RPMI8226 (cell line): ENCODE results near the gene ABITRAM.
"Not testable (repeated sequence)": the region's sequence is repeated elsewhere in the genome, so short reads cannot be mapped to it uniquely, and the experiment has no call there.

Experiments
- DNase-seq: peaks from one replicate; pipeline ENCODE4 v3.0.0-alpha.2; 2015

Gene ABITRAM

DNA sequence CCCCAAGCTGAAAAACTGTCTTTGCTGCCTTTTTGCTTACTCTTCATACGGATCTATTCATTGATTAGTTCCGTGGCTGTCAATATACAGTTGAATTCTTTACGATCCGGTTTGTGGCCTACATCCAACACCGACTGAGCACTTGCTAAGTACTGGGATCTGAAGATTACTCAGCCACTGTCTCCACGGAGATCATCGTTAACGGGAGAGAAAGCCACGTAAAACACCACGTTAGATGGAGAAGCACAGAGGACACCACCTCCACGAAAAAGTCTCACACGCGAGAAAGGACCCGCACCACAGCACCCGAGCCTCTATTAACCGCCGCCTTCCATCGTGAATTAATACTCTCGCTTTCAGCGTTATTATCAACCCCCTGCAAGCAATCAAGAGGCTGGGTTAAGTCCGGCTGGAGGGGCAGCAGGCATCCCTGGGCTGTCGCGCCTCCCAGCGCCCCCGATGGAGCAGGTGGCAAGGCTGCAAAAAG lies 926 bp upstream of the ABITRAM start:
- peak; percentile 4 for DNase-seq

GRCh38 chr9:108933718-108934322 lies 380 bp upstream of the ABITRAM start, which contains the start of gene ELP1:
ELP1 (minus strand) TSS chr9:108934124; CDS start chr9:108931146, 2,978 bp downstream.
- DNase-seq, result peak; percentile 92

DNA sequence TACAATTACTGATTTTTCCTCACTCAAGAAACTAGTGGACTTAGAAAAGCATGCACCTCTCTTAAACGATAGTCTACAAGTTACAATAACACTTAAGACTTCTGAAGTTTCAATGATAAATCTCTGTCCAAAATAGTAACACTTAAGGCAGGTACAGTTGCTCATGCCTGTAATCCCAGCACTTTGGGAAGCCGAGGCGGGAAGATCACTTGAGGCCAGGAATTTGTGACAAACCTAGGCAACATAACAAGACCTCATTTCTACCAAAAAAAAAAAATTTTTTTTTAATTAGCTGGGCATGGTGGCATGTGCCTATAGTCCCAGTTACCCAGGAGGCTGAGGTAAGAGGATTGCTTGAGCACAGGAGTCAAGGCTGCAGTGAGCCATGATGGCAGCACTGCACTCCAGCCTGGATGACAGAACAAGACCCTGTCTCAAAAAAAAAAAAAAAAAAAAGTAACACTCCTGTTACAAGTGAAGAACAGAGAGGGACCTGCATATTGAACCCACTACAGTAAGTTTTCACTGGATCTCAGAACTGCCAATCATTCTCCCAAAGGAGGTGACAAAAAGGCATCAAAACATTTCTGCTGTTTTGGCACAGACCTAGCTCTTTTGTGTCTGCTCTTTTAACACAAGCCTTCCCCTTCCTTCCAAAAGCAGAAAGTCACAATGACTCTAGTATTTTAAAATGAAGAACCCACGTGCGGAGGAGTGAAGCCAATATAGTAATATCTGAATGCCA lies 3.5 kb downstream of the ABITRAM start:
- DNase-seq, result no peak

DNA sequence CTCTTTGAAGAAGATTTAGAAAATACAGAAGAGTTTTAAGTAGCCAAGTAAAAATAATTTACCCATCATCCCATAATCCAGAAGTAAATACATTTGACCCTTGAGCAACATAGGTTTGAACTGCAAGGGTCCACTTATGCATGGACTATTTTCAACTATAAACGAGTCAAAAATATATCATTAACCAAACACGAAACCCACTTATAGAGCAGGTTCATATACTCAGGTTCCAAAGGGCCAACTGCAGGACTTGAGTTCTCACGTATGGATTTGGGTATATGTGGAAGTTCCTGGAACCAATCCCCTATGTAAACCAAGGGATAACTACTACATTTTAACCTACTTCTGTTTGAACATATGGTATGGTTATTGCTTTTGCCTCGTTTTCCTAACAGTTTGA lies 5.8 kb downstream of the ABITRAM start:
- DNase-seq, result no peak

DNA sequence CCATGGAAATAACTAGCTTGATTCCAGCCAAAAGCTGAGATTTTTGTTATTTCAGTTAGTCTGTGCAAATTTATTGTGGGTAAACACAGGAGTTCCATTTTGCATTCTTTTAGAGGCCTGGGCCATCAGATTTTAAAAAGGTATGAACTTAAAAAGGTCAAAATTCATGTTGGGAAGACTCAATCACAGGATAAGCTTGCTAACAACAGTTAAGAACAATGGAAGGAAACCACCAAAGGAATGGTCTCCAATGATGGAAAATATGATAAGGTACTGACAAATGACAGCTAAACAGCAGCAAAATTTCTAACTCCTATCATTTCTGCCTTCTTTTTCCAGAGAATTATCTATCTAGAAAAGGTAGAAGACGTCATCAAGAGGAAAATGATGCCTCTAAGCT lies 16.0 kb downstream of the ABITRAM start:
- no peak for DNase-seq

DNA sequence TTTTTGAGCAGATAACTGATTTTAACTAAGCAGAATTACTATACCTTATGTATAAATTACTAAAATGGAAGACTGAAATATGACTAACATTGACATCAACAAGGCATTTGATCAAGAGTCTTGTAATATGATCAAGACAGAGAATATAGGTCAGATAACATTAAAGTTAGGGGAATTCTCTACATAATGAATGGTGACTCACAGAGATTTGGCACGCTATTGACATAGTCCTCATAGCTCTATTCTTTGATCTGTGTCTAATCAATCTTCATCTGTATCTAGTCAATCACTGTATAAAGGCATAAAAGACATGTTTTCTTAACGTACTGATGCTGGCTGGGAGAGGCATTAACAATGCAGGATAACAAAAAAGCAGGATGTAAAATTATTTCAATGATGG lies 17.4 kb downstream of the ABITRAM start:
- no peak for DNase-seq

- peak; percentile 27 for DNase-seq
Measured at GRCh38 chr9:108953983-108954574, 19.9 kb downstream of the ABITRAM start.

DNA sequence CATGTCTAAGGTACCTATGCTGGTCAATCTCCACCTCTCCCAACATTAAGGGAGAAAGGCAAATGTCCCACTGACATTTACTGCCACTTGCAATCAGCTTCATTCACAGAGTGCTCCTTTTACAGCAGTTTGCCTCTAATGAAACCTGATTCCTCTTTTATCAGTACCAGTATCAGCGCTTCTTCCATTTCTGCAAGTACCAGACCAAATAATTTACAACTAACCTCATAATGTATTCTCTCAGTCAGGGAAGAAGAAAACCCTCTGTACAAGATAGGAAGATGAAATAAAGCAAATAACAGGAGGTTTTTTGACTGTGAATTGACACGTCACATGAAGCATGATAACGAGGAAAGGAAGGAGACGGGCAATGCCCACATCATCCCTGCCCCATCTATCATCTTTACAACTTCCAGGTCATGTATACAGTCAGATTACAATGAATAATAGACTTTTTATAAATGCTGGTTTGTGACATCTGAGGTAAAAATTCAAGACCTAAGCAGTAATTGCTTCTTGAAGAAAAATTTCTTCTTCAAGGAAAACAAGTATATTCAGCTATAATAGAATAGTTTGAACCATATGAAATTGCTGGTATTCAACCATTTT lies 21.9 kb downstream of the ABITRAM start:
- no peak for DNase-seq

GRCh38 chr9:108956631-108957026 lies 22.4 kb downstream of the ABITRAM start:
- no peak for DNase-seq

- no peak for DNase-seq
Measured at GRCh38 chr9:108960331-108960730, 26.1 kb downstream of the ABITRAM start.

GRCh38 chr9:108961151-108961550 lies 27.0 kb downstream of the ABITRAM start:
- DNase-seq, result no peak

DNA sequence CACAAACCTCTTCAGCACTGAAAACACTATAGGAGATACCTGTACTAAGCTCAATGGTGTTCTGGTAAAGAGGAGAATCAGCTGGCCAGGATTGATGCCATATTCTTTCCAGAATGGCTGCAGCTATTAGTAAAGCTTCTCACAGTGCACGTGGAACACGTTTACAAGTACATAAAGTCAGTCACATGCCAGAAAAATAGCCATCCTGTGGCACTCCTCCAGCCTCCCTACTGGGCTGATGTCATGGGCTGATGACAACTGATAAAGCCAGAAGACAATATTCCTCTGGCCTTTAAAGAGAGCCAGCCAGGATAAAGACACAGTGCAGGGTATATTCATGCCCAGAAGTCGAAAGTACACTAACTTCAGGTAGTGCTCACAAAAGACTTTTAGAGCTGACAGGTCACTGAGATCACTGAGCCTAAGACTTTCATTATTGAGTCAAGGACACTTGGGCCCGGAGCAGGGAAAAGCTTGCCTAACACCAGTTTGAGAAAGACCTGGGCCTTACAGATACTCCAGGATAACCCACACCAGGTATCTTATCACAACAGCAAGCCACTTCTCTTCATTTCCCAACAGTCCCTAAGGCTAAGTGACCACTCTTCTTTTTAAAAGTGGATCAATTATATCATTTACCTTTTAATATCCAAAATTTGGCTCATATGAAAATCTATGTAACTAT lies 29.4 kb downstream of the ABITRAM start:
- no peak for DNase-seq

- DNase-seq, result no peak
Measured at GRCh38 chr9:108967916-108968315, 33.7 kb downstream of the ABITRAM start.

DNA sequence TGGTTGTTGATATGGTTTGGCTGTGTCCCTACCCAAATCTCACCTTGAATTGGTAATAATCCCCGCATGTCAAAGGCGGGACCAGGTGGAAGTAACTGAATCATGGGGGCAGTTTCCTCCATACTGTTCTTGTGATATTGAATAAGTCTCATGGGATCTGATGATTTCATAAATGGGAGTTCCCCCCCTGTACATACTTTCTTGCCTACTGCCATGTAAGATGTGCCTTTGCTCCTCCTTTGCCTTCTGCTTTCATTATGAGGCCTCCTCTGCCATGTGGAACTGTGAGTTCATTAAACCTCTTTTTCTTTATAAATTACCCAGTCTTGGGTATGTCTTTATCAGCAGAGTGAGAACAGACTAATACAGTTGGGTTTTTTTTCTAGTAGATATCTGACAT lies 37.2 kb downstream of the ABITRAM start:
- not testable (repeated sequence) for DNase-seq

- no peak for DNase-seq
Measured at GRCh38 chr9:108972186-108972585, 38.0 kb downstream of the ABITRAM start.

GRCh38 chr9:108972626-108973209 lies 38.5 kb downstream of the ABITRAM start:
- no peak for DNase-seq

DNA sequence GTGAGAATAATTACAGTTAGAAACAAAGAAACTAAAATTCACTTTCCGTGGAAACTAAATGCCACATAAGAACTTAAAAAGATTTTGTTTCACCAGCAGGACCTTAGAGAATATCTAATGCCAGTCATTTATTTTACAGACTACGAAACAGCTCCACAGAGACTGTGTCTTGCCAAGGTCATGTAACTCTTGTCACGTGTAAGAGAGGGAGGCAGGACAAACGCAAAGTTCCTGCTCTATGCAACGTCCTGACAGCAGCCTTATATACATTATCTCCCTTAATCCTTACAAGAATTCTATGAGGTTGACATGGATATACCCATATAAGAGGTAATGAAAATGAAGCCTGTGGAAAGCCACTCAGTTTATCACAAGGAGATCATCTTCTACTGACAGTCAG lies 39.7 kb downstream of the ABITRAM start:
- DNase-seq, result no peak

DNA sequence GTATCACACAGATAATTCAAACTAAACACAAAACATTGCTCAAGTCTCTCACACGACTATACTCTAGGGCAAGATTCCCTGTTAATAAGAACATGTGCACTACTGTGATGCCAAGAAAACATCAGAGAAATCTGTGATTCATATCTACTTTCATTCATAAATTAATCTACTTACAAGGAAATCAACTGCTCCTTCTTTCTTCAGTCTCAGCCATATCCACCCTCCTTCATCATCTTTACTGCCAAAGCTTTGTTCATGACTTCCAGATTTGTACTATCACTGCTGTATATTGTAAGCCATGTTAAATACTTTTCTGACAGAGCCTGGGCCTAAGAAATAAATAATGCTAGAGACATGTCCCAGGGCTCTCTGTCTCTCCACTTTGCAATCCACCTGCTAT lies 44.0 kb downstream of the ABITRAM start:
- no peak for DNase-seq

GRCh38 chr9:108980893-108981292 lies 46.7 kb downstream of the ABITRAM start:
- no peak for DNase-seq

DNA sequence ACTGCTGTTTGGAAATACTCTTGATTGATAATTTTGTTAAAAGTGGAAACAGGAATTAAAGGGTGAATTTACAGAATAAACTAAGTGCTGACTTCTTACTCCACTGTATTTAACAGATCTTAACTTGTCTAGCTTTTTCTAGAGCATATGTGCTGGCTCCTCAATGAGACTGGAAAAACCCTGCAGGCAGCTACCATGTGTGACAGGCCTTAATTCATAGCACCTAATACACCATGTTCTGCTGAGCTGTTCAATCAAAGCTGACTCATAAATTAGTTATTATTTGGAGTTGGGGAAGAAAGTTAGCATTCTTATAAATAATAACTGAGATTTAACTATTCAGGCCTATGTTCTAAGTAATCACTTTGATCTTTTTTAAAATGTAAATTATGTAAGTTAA lies 49.7 kb downstream of the ABITRAM start:
- no peak for DNase-seq
